Ishikawa (cell line): ENCODE measurements around the gene GTF3C1.

Experiments
- CREB1 ChIP-seq: IDR thresholded peaks from 2 replicates; pipeline ENCODE4 v1.6.1; 2012; ENCODE audit warnings: low read depth
- MAX ChIP-seq: IDR thresholded peaks from 2 replicates; pipeline ENCODE4 v1.6.1; 2012
- RAD21 ChIP-seq: IDR thresholded peaks from 2 replicates; pipeline ENCODE4 v1.6.1; 2012; ENCODE audit warnings: low read depth
- REST ChIP-seq: IDR thresholded peaks from 2 replicates; pipeline ENCODE4 v1.6.1; 2012; ENCODE audit warnings: low read depth, mild to moderate bottlenecking
- TEAD4 ChIP-seq: IDR thresholded peaks from 2 replicates; pipeline ENCODE4 v1.6.1; 2012
- YY1 ChIP-seq: IDR thresholded peaks from 2 replicates; pipeline ENCODE4 v1.6.1; 2012; ENCODE audit warnings: low read depth

- TF ChIP-seq MAX, result no peak
- TF ChIP-seq REST, result no peak
- no peak for TF ChIP-seq YY1
- no peak for TF ChIP-seq CREB1
- no peak for TF ChIP-seq RAD21
- TF ChIP-seq TEAD4, result 0 out of 2 replicates have a peak, but pooled peaks have one; percentile 21
Observed at GRCh38 chr16:27508476-27508875, 41.2 kb downstream of the GTF3C1 start.
